NCI-H510A treated with DMSO at 0.1 percent for 48 hours (cell line): ENCODE measurements around the gene ATP8A2.
A peak's percentile ranks its signal among the peaks of the same experiment; 100 is the strongest.

Experiments used
- DNase-seq: peaks from one replicate; lab custom pipeline; 2025; lab: John Stamatoyannopoulos, UW

The ATP8A2 gene

DNA sequence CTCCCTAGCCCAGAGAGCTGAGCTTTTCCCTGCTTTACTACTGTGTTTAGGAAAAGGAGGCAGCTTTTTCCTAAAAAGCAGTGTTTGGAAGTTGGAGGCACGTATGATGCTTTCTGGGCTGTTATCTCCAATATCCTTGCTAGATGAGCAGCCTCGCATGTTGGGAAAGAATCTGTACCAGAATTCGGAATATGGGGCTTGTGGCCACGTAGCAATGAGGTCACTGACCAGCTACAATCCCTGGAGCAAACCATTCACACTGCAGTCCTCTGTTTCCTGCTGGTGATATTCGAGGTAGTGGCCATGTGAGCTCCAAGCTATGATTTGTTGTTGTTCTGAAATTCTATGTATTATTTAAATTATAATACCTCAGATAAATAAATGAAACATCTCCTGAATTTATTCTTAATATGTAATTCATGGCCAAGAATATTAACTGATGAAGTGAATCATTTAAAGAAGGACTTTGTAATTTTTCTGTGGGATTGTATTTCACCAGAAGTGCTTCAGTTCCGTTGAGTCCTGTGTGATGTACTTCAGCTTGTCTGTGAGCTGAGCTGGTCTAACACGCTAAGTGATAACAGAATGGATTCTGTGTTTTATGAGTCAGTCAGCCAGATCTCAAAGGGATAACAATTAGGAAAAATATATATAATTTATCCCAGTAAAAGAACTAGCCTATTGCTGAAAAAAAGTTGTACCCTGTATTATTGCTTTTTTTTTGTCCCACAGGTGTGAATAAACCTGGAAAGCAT, 360.5 kb downstream of the ATP8A2 start:
- peak; percentile 30 for DNase-seq

DNA sequence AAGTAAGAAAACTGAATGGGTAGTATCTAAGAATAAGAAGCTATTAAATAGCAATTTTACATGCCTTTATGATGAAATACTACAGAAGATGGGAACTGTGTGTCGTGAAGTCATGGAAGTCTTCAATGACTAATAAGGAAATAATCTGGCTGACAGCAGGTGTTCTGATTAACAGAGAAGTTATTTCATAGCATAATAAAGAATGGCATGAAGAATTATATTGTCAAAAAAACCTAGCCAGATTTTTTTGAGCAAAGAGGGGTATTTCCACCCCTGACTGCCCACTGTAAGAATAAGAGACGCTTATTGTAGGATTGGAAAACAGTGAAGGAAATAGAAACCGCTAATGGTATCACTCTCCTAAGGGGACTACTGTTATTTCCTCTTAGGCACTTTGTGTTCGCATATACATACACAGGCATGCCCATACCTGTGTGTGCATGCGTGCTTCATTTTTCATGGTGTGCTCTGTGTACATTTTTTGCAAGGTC, 361.3 kb downstream of the ATP8A2 start:
- no peak for DNase-seq

DNA sequence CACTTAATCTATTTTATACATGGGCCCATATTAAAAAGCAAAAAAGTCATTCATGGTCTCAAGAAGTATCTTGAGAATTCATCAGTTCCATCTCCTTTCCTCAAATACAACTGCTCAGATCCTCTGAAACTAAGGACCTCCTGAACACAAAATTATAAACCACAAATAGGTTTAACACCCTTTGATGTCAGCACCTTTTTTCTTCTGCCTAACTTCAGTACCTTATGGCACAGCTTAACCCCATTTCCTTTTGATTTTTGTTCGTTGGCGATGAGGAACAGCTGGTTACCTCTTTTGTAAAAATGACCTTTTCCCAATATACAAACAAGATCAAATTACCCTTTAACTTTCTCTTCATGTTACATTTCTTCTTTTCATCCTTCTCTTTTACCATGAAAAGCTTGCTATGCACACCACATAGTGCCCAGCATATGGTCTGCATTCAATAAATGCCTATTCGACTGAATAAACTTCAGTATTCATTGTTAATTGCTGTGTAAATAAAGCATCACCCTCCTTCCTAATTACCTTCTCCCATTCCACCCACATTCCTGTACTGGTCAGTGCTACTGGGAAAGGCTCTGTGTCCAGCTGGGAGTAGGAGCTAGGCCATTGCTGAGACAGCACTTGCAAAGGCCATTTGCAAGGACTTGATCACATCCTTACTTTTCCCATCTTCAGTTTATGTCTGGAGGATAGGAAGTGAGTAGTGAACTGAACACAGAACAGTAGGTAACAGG, 362.1 kb downstream of the ATP8A2 start:
- no peak for DNase-seq

DNA sequence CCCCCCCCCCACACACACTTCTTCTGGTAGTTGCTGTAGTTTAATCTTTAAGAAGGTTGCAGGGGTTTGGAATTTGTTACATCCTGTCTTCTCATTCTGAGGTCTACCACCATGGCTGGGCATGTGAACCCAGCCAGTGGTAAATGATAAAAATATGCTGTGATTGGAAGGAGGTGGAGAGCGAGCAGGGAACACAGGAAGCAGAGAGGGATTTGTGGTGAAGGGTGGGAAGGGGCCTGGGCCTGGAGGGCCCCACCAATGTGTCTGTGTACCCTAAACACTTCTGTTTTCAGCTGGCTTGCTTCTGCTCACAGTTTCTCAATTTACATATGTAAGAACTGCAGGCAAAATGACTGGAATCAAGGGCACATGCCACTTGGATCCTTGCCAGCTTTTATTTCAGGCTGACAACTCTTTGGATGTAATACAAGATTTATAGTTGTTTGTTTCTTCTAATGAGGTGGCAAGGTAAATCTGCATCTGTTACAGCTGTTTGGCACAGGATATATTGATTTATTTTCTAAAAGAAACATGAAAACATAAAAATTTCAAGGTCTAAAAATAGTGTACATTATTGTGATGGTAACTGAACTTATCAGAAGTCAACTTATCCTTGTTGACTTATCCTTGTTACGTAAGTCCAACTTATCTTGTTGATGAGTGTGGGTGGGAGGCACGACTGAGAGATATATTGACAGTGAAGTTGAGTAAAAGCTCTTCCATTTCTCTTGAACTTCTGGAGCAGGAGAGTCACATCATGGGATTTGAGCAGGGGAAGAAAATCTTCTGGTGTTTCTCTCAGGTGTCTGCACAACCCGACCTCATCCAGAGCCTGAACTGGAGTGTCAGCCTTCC, 366.8 kb downstream of the ATP8A2 start:
- peak; percentile 77 for DNase-seq

DNA sequence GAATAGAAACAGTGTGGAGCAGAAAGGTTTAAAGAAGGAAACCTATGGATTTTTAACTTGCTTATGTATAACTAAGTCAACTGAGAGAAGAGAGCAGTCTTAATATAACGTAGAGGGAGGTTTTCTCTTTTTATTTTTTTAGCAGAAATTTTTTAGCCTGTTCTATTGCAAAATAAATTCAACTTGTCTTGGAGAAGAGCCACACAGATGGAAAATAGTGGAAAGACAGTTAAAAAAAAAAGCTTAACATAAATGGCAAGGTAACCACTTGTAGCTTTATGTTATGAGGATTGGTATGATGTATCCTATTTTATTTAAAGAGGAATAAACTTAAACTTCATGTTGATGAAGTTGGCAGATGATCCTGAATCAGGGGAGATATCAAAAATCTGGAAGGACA, 367.6 kb downstream of the ATP8A2 start:
- no peak for DNase-seq

DNA sequence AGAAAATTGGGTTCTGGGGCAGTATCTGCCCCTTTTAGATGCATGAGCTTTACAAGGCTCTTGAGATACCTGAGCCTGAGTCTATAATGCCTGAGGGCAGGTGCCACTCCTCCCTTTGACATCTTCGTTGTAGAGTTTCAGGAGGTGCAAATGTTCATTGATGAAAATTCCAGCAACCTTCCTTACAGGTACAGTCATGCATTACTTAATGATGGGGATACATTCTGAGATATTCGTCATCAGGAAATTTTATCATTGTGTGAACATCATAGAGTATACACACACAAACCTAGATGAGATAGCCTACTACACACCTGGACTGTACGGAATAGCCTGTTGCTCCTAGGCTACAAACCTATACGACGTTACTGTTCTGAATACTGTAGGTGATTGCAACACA, 370.0 kb downstream of the ATP8A2 start:
- no peak for DNase-seq

DNA sequence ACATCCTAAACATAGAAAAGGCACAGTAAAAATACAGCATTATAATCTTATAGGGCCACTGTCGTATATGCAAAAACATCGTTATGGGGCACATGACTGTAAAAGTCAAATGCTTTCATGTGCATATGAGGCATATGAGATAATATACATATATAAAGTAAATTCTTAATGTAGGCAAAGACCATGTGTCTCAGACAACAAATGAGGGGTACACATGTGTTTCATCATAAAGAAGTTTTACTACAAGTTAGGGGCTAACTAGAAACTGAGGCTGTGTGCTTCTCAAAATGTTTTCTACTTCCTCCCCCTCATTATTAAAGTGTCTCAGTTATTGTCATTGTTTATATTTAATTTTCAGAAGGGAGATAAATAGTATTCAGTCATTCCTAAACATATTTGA, 370.4 kb downstream of the ATP8A2 start:
- DNase-seq: no peak

DNA sequence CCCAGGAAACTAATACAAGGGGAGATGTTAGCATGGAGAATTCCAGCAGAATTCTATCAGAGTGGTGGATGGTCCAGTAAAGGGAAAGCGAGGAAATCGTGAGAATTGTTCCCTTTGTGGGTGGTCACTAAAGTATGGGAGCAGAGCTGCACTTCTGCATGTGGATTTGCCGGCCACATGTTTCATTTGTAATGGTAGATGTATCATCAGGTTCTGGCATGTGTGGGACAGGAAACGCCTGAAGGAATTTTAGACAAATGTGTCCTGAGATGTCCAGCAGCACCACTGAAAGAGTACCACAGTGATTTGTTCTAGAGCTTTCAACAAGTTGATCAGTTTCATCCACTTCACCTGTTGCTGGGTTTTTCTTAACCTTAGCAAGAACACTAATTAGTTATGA, 371.6 kb downstream of the ATP8A2 start:
- DNase-seq: no peak

DNA sequence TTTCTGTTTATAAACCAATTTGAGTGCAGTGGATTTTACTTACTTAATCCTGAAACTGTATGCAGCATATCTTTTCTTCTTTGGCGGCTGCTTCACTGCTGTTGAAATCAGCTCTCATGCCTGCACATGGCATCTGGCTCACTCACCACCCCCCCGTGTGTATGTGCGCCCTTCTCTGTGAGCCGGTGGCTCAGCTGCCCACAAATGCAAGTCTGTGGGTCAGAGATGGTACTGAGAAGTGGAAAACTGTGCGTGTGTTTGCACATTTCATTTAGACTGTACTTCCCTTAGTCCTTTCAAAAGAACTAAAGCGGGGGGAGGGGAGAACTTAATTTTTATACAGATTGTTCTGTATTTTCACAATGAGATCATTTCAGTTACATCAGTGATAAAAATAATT, 372.4 kb downstream of the ATP8A2 start:
- DNase-seq: no peak

DNA sequence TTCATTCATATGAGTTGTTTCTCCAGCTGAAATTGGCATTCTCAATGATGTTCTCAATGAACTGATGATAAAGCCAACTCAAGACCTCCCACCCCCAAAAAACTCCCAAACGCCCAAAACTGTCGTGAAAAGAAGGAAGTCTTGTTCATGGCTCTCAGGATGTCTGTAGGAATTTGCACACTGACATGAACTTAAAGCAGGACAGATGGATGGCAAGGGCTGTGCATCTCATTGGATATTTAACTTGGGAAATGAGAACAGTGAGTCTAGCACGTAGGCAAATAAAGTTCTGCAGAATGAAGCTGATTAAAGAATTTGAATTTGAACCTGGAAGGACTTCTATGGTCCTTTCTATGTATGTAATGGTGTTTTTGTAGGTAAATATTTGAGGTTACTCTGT, 374.4 kb downstream of the ATP8A2 start:
- DNase-seq: no peak

DNA sequence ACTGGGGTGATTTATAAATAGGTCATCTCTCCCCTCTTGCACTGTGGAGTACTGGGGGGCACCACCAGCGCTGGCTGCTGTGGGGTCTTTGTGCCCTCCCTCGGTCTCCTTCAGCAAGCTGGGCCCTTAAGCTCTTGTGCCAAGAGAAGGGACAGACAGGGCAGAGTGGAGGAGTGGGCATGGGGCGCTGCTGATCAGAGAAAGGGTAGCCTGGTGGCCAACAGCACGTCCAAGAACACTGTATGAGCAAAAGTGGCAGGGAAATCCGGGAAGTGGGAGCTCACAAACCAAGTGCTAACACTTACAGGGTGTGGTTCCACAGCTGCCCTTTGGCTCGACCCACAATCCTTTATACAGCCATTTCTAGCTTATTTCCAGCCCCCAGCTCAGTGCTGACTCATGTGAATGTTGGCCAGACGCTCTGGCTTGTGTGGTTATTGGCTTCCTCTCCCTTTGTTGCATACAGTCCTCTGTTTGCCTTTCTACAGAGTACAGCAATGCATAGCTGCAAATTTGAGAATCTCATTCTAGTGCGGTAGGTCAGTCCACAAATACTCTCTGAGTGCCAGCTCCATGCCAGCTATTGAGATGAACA, 381.3 kb downstream of the ATP8A2 start:
- DNase-seq: peak; percentile 18

DNA sequence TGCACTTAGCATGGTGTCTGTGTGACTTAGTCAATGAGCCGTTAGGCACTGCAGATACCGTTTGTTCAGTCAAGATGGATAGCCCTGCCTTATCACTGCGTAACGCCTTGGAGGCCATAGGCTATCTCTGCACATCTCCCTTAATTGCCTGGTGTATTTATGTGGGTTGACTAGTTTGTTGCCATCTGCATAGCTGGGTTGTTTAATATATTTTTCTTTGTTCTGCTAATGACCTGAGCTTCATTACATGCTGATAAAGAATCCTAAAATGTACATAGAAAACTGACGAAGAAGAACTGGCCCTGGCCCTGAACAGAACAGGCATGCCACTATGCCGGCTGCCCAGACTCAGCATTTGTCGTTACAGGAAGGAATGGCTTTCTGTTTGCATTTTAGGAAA, 382.2 kb downstream of the ATP8A2 start:
- DNase-seq: no peak

DNA sequence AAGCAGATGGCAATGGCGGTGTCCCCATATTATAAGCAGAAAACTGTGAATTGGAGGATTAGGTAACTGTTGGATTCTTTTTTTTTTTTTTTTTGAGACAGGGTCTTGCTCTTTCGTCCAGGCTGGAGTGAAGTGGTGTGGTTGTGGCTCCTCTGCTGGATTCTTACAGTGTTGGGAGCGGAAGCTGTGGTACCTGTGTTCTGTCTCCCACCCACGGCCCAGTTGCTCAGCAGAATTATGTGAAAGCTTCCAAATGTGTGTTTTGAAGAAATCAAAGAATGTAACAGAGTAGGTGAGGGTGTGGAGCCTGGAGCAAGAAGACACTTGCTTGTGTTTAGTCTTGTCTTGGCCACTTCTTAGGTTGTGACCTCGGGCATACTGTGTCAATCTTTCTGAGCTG, 384.5 kb downstream of the ATP8A2 start:
- DNase-seq: no peak

DNA sequence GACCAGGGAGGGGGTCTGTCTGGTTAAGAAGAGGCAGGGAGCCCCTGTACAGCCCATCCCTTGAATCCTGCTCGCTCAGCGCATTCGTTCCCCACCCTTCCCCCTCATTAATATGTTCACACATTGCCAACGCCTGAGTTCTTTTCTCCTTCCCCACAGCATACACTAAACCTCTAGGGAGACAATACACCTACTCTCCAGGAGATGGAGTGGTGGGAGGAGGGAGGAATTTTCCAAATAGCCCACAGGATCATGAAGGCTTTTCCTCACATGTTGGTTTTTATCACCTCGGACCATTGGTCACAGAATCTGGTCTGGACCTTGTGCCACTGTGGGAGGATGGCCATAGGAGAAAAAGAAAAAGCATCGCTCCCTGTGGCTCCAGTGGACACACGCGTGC, 385.1 kb downstream of the ATP8A2 start:
- DNase-seq: no peak

DNA sequence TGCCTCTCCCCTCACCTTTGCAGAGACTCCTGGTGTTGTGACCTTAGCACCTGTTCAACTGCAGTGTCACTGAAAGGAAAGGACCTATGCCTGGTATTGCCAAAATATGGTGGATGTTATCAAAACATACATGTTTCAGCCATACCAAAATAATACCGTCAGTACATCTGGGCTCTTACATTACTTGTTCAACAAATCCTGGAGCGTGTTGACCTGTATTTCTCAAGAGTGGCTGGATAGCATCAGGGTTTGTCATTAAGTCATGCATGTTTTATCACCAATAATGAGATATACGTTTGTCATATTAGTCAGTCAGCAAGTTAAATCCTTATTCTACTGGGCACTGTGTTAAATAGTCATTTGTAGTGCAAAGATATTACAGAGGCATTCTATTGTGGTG, 389.3 kb downstream of the ATP8A2 start:
- no peak for DNase-seq

DNA sequence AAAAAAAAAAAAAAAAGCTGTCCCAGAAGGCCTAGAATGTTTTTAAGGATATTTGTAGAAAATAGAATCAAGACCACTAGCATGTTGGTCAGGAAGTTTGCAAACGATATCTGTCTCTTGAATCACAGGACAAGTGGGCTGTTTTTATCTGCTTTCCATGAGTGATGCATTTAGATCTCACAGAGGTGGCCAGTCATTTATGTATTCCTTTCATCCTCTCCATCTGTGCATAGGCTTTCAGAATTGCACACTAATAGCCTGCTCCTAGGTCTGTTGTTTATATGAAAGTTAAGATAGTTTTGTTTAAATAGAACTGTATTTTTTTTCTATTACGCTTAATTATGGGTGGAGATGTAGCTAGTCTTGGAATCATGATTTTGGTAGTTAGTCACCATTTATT, 390.5 kb downstream of the ATP8A2 start:
- no peak for DNase-seq

DNA sequence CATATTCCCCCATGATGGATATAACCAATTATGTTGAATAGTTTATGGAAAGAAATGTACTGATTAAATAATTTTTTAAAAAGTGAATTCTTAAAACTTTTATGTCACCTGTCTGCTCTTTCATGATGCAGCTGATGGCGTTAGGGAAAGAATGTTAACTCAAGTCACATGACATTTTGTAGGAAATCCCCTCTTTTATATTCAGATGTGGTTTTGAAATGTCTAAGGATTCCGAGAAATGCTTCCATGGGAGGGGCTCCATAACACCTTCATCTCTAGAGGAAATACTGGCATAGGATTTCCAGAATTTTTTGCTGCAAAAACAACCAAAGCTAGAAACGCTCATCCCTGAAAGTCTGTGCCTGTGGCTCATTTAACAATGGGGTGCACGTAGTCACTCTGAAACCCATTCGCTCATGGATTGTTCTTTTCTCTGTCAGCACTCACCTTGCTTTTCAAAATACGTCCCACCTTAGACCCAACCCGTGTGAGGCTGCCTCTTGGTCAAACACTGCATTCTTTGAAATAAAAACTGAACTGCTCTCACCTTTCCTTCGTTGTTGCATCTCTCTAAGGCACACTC, 391.1 kb downstream of the ATP8A2 start:
- DNase-seq: no peak

DNA sequence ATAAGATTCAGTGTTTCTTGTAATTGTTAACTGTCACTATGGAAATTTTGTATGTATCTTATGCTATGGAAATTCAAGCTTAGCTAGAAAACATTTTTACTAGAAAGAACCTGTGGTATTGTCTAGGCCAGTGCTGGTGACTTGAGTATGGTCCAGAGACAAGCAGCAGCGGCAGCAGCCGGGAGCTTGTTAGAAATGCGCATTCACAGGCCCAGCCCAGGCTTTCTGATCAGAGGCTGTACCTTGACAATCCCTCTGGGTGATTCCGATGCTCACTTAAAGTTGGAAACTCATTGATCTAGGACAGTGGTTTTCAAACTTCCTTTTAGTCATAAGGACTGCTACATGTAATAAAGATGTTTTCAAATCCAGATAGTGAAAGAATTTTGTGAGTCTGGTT, 392.6 kb downstream of the ATP8A2 start:
- DNase-seq: no peak

DNA sequence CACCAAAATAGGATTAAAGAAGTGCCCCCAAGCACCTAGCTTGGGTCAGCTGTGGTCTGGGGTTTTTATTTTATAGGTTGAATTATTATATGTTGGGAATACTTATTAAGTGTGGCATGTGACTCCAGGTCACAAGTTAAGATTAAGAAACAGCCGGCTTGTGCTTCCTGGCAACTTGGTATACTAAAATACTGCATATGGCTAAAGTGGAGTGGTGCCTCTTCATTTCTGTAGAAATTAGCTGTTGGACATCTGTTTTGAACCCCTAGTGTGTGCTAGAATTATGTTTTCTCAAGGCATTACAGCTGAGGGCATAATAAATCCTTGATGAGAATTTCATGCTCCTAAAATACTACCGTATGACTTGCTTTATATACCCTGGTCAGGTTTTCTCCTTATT, 393.5 kb downstream of the ATP8A2 start:
- DNase-seq: no peak

DNA sequence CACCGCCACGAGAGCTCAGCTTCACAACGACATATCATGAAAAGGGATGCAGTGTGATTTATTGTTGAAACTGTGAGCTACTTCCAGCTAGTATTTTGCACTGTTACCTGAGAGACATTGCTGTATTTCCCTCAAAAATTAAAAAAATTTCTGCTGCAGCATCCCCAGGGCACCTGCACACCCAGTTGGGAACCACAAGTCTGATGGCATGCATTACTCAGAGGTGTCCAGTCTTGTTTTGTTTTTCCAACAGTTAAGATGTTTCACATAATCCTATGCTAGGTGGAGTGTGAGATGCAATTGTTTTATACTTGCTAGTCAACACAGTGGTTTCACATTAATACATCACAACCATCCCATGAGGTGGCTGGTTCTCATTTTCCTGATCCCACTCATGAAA, 394.8 kb downstream of the ATP8A2 start:
- DNase-seq: no peak

DNA sequence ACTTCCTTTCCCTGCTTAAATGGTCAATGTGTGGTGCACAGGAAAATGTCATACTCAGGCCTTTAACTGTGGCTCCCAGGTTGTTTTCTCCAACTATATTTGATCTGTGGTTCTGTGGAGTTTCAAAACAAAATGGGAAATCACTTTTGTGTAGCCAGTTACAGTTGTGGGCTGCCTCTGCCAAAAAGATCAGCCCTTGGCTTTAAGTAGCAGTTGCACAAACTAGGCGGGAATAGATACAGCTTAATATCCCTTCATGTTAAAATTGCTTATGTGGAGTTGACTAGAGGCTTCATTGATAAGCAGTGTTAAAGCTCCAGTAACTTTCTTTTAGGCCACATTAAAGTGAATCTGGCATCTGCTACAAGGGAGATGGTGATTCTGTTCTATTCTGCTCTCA, 395.2 kb downstream of the ATP8A2 start:
- DNase-seq: no peak

DNA sequence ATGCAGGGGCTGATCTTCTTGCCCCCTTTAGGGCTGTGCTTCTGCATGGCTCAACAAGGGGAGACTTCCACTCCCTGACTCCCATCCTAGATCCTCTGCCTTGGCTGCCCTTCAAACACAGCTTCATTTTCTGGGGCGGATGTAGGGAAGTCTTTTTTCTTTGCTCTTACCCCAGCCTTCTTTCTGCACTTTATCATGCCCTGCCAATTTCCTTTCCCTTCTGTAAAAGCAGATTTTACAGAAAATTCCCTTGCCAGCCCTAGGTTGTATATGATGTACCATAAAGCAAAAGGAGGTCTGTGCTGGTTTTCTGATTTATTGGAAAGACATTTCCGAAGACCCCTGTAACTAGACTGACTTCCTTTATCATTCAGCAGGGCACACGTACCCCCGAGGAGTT, 396.6 kb downstream of the ATP8A2 start:
- no peak for DNase-seq
